Upper lobe of left lung (tissue), 4 donors: ENCODE results near the gene ABLIM3.

Experiments
- CTCF ChIP-seq, 6 experiments: fragments of 450-650 bp in 4 of 6; fragments of 200-600 bp in 2 of 6; sonication (generic) in 2 of 6; IDR thresholded peaks; one replicate each; pipeline ENCODE4 v1.5.1; 2016 to 2019; ENCODE audit warnings: antibody characterized with exemption in 6 of 6
- POLR2A ChIP-seq, 4 donors: fragments of 450-650 bp; IDR thresholded peaks; one replicate each; pipeline ENCODE4 v1.5.1; 2016 to 2017; ENCODE audit warnings: antibody characterized with exemption in 4 of 4, mild to moderate bottlenecking in 2 of 4
- POLR2AphosphoS5 ChIP-seq, 2 donors: sonication (generic); formaldehyde crosslinking; IDR thresholded peaks; one replicate each; pipeline ENCODE4 v1.5.1; 2017; ENCODE audit warnings: antibody characterized with exemption in 2 of 2

- no peak for TF ChIP-seq CTCF (IDR thresholded peaks at IDR 0.05)
- no peak for TF ChIP-seq POLR2AphosphoS5 (IDR thresholded peaks at IDR 0.05)
- TF ChIP-seq POLR2A (IDR thresholded peaks at IDR 0.05): no peak
These were observed 159.1 kb downstream of the ABLIM3 start for GRCh38 chr5:149300441-149300840.
